ENCODE results near the gene RGS11.

GRCh38 chr16:280552-280951 is 4.8 kb upstream of the RGS11 start, which contains the start of gene ARHGDIG:
- TF ChIP-seq CTCF (IDR thresholded peaks at IDR 0.05) (no peak), POLR2AphosphoS5 (IDR thresholded peaks at IDR 0.05; ENCODE audit: insufficient read depth in 1 of 2, low read depth in 1 of 2) (no peak)

Data from vagina (tissue), 2 donors.